ENCODE measurements around the gene SYNGR2. TPM values are rescaled to one million over a fixed set of nuclear protein-coding genes. Genes with fewer than 3 reads are reported as not detected.

The SYNGR2 gene
- total and polyA plus RNA-seq, 5 donors = 81.9 to 92.2 (median 84.7) TPM

DNA sequence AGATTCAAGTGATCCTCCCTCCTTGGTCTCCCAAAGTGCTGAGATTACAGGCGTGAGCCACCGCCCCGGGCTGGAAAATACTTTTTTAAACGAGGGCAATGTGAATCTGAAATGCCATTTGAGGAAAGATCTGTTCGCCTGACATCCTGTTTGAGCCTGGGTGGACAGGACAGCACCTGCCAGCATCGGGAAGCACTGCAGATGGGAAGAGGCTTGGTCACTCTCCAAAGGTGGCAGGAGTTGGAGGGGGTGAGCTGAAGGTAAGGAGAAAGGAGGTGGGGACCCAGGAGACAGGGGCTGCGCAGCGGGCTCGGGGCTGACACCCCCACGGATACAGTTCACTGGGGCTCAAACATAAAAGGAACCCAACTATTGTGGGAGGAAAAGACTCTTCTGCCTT, 41.7 kb downstream of the SYNGR2 start:
- ATAC-seq (no peak), DNase-seq (no peak)
- Histone ChIP-seq H3K9me3 (ENCODE audit: control insufficient read depth, low read length) (no peaks in the 10 kb centered on the region), H3K4me3 (ENCODE audit: low read length) (no peak overlapping the region), H3K4me1 (ENCODE audit: control insufficient read depth, insufficient read depth, low read length) (no peaks in the 10 kb centered on the region), H3K27me3 (ENCODE audit: control insufficient read depth, insufficient read depth) (no peaks in the 10 kb centered on the region), H3K27ac (ENCODE audit: low read length) (no peak overlapping the region)
- intact Hi-C loops (cut with DNase I) = no loop called here
- WGBS = 84% methylated on average over 10 of the region's 10 CpGs

DNA sequence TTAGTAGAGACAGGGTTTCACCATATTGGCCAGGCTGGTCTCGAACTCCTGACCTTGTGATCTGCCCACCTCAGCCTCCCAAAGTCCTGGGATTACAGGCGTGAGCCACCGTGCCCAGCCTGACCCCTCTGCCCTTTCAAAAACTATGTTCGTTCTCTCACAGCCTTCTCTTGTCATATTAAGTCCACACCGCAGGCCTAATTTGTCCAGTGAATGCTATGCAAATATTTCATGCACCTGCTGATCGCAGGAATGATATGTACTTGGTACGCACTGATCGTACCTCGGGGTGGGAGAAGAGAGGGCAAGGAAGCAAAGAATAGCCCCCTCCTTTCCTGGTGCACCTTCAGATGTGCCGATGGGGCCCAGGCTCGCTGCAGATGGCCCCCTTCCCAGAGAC, 42.7 kb downstream of the SYNGR2 start:
- intact Hi-C loops (cut with DNase I) = no loop called here
- WGBS = 84% methylated on average over 11 of the region's 11 CpGs

DNA sequence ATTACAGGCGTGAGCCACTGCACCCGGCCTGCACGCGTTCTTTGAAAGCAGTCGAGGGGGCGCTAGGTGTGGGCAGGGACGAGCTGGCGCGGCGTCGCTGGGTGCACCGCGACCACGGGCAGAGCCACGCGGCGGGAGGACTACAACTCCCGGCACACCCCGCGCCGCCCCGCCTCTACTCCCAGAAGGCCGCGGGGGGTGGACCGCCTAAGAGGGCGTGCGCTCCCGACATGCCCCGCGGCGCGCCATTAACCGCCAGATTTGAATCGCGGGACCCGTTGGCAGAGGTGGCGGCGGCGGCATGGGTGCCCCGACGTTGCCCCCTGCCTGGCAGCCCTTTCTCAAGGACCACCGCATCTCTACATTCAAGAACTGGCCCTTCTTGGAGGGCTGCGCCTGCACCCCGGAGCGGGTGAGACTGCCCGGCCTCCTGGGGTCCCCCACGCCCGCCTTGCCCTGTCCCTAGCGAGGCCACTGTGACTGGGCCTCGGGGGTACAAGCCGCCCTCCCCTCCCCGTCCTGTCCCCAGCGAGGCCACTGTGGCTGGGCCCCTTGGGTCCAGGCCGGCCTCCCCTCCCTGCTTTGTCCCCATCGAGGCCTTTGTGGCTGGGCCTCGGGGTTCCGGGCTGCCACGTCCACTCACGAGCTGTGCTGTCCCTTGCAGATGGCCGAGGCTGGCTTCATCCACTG, 45.8 kb downstream of the SYNGR2 start, which contains the start of gene BIRC5:
Gene BIRC5 (plus strand): TSS at position 238 of the 690 bp plus-strand sequence. CDS start 64 bp downstream, at position 302.
- Histone ChIP-seq H3K9me3 (ENCODE audit: control insufficient read depth, low read length) (no peaks in the 10 kb centered on the region), H3K27me3 (ENCODE audit: control insufficient read depth, insufficient read depth) (no peaks in the 10 kb centered on the region), H3K4me3 (ENCODE audit: low read length) (no peak within 1 kb of the TSS), H3K27ac (ENCODE audit: low read length) (no peak within 1 kb of the TSS), H3K4me1 (ENCODE audit: control insufficient read depth, insufficient read depth, low read length) (no peaks in the 10 kb centered on the region)
- ATAC-seq (peak; percentile 99), DNase-seq (peak; percentile 90 to 97 (median 95))
- under 1% methylated on average over 60 of the region's 60 CpGs for WGBS
- intact Hi-C loops (cut with DNase I) = no loop called here

More for the DNA sequence above, 42.7 kb downstream of the SYNGR2 start:
- no peak overlapping the region for H3K4me3 ChIP-seq (ENCODE audit: low read length)
- no peaks in the 10 kb centered on the region for H3K4me1 ChIP-seq (ENCODE audit: control insufficient read depth, insufficient read depth, low read length)
- H3K9me3 ChIP-seq (ENCODE audit: control insufficient read depth, low read length) = no peaks in the 10 kb centered on the region
- H3K27me3 ChIP-seq (ENCODE audit: control insufficient read depth, insufficient read depth) = no peaks in the 10 kb centered on the region
- DNase-seq (no peak), ATAC-seq (no peak)
- H3K27ac ChIP-seq (ENCODE audit: low read length) = no peak overlapping the region

DNA sequence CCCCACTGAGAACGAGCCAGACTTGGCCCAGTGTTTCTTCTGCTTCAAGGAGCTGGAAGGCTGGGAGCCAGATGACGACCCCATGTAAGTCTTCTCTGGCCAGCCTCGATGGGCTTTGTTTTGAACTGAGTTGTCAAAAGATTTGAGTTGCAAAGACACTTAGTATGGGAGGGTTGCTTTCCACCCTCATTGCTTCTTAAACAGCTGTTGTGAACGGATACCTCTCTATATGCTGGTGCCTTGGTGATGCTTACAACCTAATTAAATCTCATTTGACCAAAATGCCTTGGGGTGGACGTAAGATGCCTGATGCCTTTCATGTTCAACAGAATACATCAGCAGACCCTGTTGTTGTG, 46.3 kb downstream of the SYNGR2 start:
- 15% methylated on average over 5 of the region's 5 CpGs for WGBS
- ATAC-seq (no peak), DNase-seq (no peak)
- Histone ChIP-seq H3K27ac (ENCODE audit: low read length) (no peak overlapping the region), H3K27me3 (ENCODE audit: control insufficient read depth, insufficient read depth) (no peaks in the 10 kb centered on the region), H3K4me1 (ENCODE audit: control insufficient read depth, insufficient read depth, low read length) (no peaks in the 10 kb centered on the region), H3K4me3 (ENCODE audit: low read length) (no peak overlapping the region), H3K9me3 (ENCODE audit: control insufficient read depth, low read length) (no peaks in the 10 kb centered on the region)
- intact Hi-C loops (cut with DNase I) = no loop called here

DNA sequence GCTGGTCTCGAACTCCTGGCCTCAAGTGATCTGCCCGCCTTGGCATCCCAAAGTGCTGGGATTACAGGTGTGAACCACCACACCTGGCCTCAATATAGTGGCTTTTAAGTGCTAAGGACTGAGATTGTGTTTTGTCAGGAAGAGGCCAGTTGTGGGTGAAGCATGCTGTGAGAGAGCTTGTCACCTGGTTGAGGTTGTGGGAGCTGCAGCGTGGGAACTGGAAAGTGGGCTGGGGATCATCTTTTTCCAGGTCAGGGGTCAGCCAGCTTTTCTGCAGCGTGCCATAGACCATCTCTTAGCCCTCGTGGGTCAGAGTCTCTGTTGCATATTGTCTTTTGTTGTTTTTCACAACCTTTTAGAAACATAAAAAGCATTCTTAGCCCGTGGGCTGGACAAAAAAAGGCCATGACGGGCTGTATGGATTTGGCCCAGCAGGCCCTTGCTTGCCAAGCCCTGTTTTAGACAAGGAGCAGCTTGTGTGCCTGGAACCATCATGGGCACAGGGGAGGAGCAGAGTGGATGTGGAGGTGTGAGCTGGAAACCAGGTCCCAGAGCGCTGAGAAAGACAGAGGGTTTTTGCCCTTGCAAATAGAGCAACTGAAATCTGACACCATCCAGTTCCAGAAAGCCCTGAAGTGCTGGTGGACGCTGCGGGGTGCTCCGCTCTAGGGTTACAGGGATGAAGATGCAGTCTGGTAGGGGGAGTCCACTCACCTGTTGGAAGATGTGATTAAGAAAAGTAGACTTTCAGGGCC, 51.2 kb downstream of the SYNGR2 start:
- no peak for DNase-seq

More for the DNA sequence above, 51.2 kb downstream of the SYNGR2 start:
- Histone ChIP-seq H3K27ac (ENCODE audit: low read length) (no peak overlapping the region), H3K9me3 (ENCODE audit: control insufficient read depth, low read length) (no peaks in the 10 kb centered on the region), H3K4me3 (ENCODE audit: low read length) (no peak overlapping the region), H3K27me3 (ENCODE audit: control insufficient read depth, insufficient read depth) (no peaks in the 10 kb centered on the region), H3K4me1 (ENCODE audit: control insufficient read depth, insufficient read depth, low read length) (peaks cover 2% of the 10 kb centered on the region)
- 89% methylated on average over 11 of the region's 11 CpGs for WGBS
- ATAC-seq = no peak
- intact Hi-C loops (cut with DNase I) = no loop called here

Other genes with a start within 250 kb of the SYNGR2 start
- gene TNRC6C, start 209.9 kb upstream of the SYNGR2 start, total RNA-seq = 10 to 100 TPM; 23.1 to 32.8 (median 25.6) TPM
- gene TNRC6C, start 209.9 kb upstream of the SYNGR2 start, polyA plus RNA-seq = 8.6 TPM
- 10 to 100 TPM; 27.9 to 45.4 (median 38.2) TPM for gene TMC6, start 39.8 kb upstream of the SYNGR2 start, total RNA-seq
- gene TMC6, start 39.8 kb upstream of the SYNGR2 start, polyA plus RNA-seq = 21.2 TPM
- gene TMC8, start 37.8 kb upstream of the SYNGR2 start, total RNA-seq = 1 to 10 TPM; 2.6 to 3.9 (median 3.0) TPM
- gene TMC8, start 37.8 kb upstream of the SYNGR2 start, polyA plus RNA-seq = 2.4 TPM
- not detected for gene C17orf99, start 22.2 kb upstream of the SYNGR2 start, total RNA-seq
- not detected for gene C17orf99, start 22.2 kb upstream of the SYNGR2 start, polyA plus RNA-seq
- gene TK1, start 18.5 kb downstream of the SYNGR2 start, total RNA-seq = 1 to 10 TPM in 2 of 4 donors, under 1 TPM in 2; 0.51 to 5.2 (median 1.9) TPM
- gene TK1, start 18.5 kb downstream of the SYNGR2 start, polyA plus RNA-seq = 1.2 TPM
- 10 to 100 TPM; 17.5 to 53.3 (median 37.2) TPM for gene AFMID, start 18.8 kb downstream of the SYNGR2 start, total RNA-seq
- 30.6 TPM for gene AFMID, start 18.8 kb downstream of the SYNGR2 start, polyA plus RNA-seq
- 1 to 10 TPM in 2 of 4 donors, under 1 TPM in 1, not detected in 1; 0.17 to 1.3 (median 1.1) TPM for gene BIRC5, start 45.7 kb downstream of the SYNGR2 start, total RNA-seq
- gene BIRC5, start 45.7 kb downstream of the SYNGR2 start, polyA plus RNA-seq = 0.29 TPM
- gene TMEM235, start 63.0 kb downstream of the SYNGR2 start, total RNA-seq = not detected
- gene TMEM235, start 63.0 kb downstream of the SYNGR2 start, polyA plus RNA-seq = not detected
- 10 to 100 TPM in 3 of 4 donors, 1 to 10 TPM in 1; 6.6 to 51.2 (median 11.6) TPM for gene SOCS3, start 191.5 kb downstream of the SYNGR2 start, total RNA-seq
- 52.6 TPM for gene SOCS3, start 191.5 kb downstream of the SYNGR2 start, polyA plus RNA-seq
- 10 to 100 TPM; 20.2 to 22.2 (median 20.8) TPM for gene PGS1, start 210.1 kb downstream of the SYNGR2 start, total RNA-seq
- gene PGS1, start 210.1 kb downstream of the SYNGR2 start, polyA plus RNA-seq = 13.9 TPM